ENCODE measurements around the gene SETD7.
"Not testable (repeated sequence)": the region's sequence is repeated elsewhere in the genome, so short reads cannot be mapped to it uniquely, and the experiment has no call there.

GRCh38 chr4:139468756-139469155 lies 87.3 kb downstream of the SETD7 start:
- not testable (repeated sequence) for TF ChIP-seq POLR2A (IDR thresholded peaks at IDR 0.05); CTCF (IDR thresholded peaks at IDR 0.05 in 4 of 5, conservative IDR thresholded peaks at IDR 0.05 in 1 of 5)

Data from gastrocnemius medialis (tissue), 4 donors.